Occipital lobe (tissue), 1 donor: ENCODE data around the gene WDFY1. TPM values are rescaled to one million over a fixed set of nuclear protein-coding genes. Genes with fewer than 3 reads are reported as not detected.

Experiments
- total RNA-seq: library from RNA; depleted of rRNA; stranded (reverse); fragments of >200 nt; gene quantifications from one replicate; pipeline ENCODE4 v1.2.3, GENCODE V29; 2014

Gene WDFY1
- total RNA-seq, 1 donor from 2014 or later, result 67.8 TPM

Other genes starting within 250 kb of the WDFY1 start
- 2.7 TPM for gene AP1S3, start 107.8 kb downstream of the WDFY1 start, total RNA-seq
- 80.2 TPM for gene MRPL44, start 12.1 kb upstream of the WDFY1 start, total RNA-seq
- 43.8 TPM for gene SERPINE2, start 94.0 kb upstream of the WDFY1 start, total RNA-seq